Small intestine (tissue), 7 donors: Measurements from ENCODE around the gene GTF2F2. TPM values are rescaled to one million over a fixed set of nuclear protein-coding genes. Genes with fewer than 3 reads are reported as not detected.

Source experiments
- DNase-seq, 2 donors: peaks; one replicate each; pipeline versions ENCODE4 v3.0.0 to v3.0.0-alpha.2; 2013
- FAIRE-seq: peaks from 2 replicates; lab custom pipeline; 2012; peaks lifted over from hg19 to GRCh38; lab: Jason Lieb, UNC
- H3K27ac ChIP-seq, 3 donors: one replicate each; pipeline ENCODE4 v1.5.1; 2013; ENCODE audit warnings: low read length in 2 of 3, mild to moderate bottlenecking in 2 of 3, control low read depth in 1 of 3, inconsistent platforms in 1 of 3, low read depth in 1 of 3, moderate library complexity in 1 of 3
- H3K27me3 ChIP-seq, 3 donors: one replicate each; pipeline ENCODE4 v1.6.1; 2013; ENCODE audit warnings: low read length in 3 of 3, inconsistent platforms in 1 of 3; ENCODE audit not compliant: control insufficient read depth in 3 of 3, insufficient read depth in 3 of 3
- H3K36me3 ChIP-seq, 3 donors: one replicate each; pipeline ENCODE4 v1.6.1; 2013; ENCODE audit warnings: low read length in 3 of 3, inconsistent platforms in 1 of 3, low read depth in 1 of 3, mild to moderate bottlenecking in 1 of 3, moderate library complexity in 1 of 3; ENCODE audit not compliant: control insufficient read depth in 3 of 3, insufficient read depth in 2 of 3
- H3K4me1 ChIP-seq, 3 donors: one replicate each; pipeline ENCODE4 v1.6.1; 2013; ENCODE audit warnings: low read length in 2 of 3, inconsistent platforms in 1 of 3, low read depth in 1 of 3, mild to moderate bottlenecking in 1 of 3, moderate library complexity in 1 of 3; ENCODE audit not compliant: control insufficient read depth in 3 of 3, insufficient read depth in 2 of 3
- H3K4me3 ChIP-seq, 3 donors: one replicate each; pipeline ENCODE4 v1.5.1; 2013; ENCODE audit warnings: low read length in 3 of 3, control low read depth in 1 of 3, inconsistent platforms in 1 of 3, low read depth in 1 of 3, mild to moderate bottlenecking in 1 of 3, moderate library complexity in 1 of 3
- H3K9me3 ChIP-seq, 2 donors: one replicate each; pipeline ENCODE4 v1.6.1; 2013; ENCODE audit warnings: low read depth in 1 of 2, low read length in 1 of 2; ENCODE audit not compliant: control insufficient read depth in 2 of 2, insufficient read depth in 1 of 2
- WGBS, 3 donors: extraction: QIAGEN DNeasy Blood & Tissue Kit; methylation state at CpG; one replicate each; pipeline ENCODE4 v1.1.7; 2013; 5-methylcytosine and 5-hydroxymethylcytosine counted together
- polyA plus RNA-seq, 4 donors: library from polyadenylated mRNA; stranded (reverse) in 3 of 4; unstranded in 1 of 4; fragments of 200-250 nt in 3 of 4; fragments of 120-200 nt in 1 of 4; gene quantifications; one replicate each; pipeline versions ENCODE4 v1.2.1 to v1.2.3, GENCODE V29; 2013
- donor health status: healthy with polysubstance abuse.
- donor health status: control.
- donor health status: control.
- donor health status: Bipolar disorder and iron deficiency.
- donor health status: healthy.

GTF2F2 gene
- polyA plus RNA-seq, 4 donors: 11.6 to 18.9 (median 15.8) TPM

DNA sequence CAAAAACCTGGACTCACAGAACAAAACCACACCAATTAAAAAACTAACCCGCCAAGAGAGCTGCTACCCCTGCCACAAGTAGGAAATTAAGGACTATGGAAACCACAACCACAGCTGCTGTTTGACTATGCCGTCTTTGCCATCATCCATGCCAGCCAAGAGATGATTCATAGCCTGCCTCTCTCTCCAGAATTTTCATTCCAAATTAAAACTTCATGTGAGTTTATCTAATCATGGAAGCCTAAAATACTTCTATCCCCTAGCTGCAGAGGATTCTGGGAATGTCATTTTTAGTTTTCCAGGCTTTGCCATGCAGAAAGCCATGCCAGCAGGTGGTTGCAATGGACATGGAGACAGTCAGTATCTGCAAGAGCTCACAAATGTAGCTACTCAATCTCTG, 27.6 kb upstream of the GTF2F2 start:
- no peaks in the 10 kb centered on the region for H3K27me3 ChIP-seq
- H3K27ac ChIP-seq: no peak overlapping the region
- H3K36me3 ChIP-seq: no peaks in the 10 kb centered on the region
- WGBS, 3 donors: 54 to 85% (median 58%) methylated on average over 2 of the region's 2 CpGs
- no peak for FAIRE-seq
- H3K4me1 ChIP-seq: no peaks in the 10 kb centered on the region
- no peak for DNase-seq
- no peaks in the 10 kb centered on the region for H3K9me3 ChIP-seq
- H3K4me3 ChIP-seq: no peak overlapping the region

DNA sequence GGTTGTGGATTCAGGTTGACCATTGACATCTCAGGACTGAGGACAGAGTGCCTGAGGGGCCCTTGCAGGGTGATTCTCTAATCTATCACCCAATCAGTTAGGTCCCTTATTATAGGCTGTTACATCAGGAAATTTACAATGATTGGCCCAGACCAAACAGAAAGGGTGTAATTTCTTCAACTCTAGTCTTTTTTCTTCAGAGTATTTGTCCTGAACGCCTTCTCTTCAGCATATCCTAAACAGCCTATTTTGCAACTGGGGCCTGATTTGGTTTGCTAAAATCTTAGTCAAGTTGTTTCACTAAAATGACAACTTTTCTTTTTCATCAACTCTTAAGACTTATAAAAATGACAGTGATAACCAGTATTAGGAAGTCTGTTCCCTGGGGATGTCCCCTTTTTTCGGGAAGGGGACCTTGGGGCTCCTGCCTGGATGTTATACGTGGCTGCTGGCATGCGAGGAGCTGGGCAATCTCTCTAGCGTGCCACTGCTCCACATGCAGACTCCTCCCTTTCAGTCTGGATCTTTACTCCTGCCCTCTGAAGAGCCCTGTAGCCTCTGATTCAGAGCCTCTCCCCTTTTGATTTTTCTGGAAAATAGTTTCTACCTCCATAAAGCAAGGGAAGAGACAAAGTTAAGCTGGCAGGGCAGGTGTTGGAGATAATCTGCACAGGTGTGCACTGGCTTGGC, 19.6 kb upstream of the GTF2F2 start:
- no peaks in the 10 kb centered on the region for H3K9me3 ChIP-seq
- FAIRE-seq: no peak
- no peak overlapping the region for H3K4me3 ChIP-seq
- 88 to 91% (median 90%) methylated on average over 5 of the region's 5 CpGs for WGBS, 3 donors
- no peak for DNase-seq
- no peaks in the 10 kb centered on the region for H3K4me1 ChIP-seq
- H3K27me3 ChIP-seq: no peaks in the 10 kb centered on the region
- H3K27ac ChIP-seq: no peak overlapping the region
- H3K36me3 ChIP-seq: no peaks in the 10 kb centered on the region

DNA sequence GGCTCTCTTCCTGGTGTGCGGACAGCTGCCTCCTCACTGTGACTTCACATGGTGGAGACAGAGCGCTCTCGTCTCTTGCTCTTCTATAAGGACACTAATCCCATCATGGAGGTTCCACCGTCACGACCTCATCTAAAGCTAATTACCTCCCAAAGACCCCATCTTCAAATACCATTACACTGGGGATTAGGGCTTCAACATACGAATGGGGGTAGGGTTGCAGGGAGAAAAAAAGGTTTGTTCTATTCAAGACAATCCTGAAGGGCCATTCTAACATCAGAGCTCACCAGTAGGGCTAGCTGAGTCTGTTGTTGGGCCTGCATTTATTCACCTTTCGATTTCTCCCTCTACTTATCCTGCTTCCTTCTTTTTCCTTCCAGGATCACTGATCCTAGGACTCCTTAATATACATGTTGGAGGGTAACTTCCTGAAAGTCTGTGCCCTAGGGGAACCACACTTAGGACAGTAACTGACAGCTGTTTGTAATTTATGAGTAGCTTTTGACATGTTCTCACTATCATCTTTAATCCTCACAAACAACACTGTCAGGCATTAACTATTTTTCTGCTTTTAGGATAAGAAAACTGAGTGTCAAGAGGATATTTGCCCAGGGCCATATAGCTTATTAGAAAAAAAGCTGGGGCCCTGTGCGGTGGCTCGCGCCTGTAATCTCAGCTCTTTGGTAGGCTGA, 18.8 kb upstream of the GTF2F2 start:
- 90 to 93% (median 91%) methylated on average over 10 of the region's 10 CpGs for WGBS, 3 donors
- DNase-seq (no peak), FAIRE-seq (no peak)
- H3K4me3 ChIP-seq: no peak overlapping the region
- no peaks in the 10 kb centered on the region for H3K9me3 ChIP-seq
- no peak overlapping the region for H3K27ac ChIP-seq
- no peaks in the 10 kb centered on the region for H3K36me3 ChIP-seq
- H3K27me3 ChIP-seq: no peaks in the 10 kb centered on the region
- H3K4me1 ChIP-seq: no peaks in the 10 kb centered on the region

DNA sequence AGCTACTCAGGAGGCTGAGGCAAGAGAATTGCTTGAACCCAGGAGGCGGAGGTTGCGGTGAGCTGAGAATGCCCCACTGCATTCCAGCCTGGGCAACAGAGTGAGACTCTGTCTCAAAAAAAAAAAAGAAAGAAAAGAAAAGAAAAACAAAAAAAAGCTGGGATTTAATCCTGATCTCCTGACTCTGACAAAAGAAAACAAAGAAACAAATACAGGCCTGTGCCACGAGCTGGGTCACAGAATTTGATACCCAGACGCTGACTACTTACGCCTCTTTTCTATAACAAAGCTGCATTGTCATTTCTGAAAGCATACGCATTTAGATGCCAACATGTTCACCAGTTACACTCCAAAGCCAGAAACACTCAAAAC, 18.2 kb upstream of the GTF2F2 start:
- DNase-seq (no peak), FAIRE-seq (no peak)
- Histone ChIP-seq H3K27ac (no peak overlapping the region), H3K4me1 (no peaks in the 10 kb centered on the region), H3K9me3 (no peaks in the 10 kb centered on the region), H3K4me3 (no peak overlapping the region), H3K36me3 (no peaks in the 10 kb centered on the region), H3K27me3 (no peaks in the 10 kb centered on the region)
- 79 to 83% (median 83%) methylated on average over 6 of the region's 6 CpGs for WGBS, 3 donors

DNA sequence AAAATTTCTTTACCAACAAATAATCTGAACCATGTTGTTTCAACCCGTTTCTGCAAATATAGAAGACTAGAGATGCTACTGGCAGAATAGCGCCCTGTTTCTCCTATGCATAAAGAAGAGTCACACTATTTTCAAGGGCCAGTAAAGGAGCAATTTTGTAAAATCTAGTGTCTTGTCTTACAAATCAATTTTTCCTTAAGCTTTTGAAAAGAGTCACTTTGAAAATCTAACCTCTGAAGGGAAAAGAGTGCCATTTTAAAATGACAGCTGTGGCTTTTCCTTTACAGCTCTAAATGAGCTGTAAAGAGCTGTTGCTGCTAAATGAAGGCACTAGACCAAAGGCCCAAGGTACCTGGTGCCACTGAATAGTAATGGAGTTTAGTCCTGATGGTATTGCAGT, 16.9 kb upstream of the GTF2F2 start:
- DNase-seq: no peak
- Histone ChIP-seq H3K4me3 (no peak overlapping the region), H3K4me1 (no peaks in the 10 kb centered on the region), H3K9me3 (no peaks in the 10 kb centered on the region), H3K27ac (no peak overlapping the region), H3K36me3 (no peaks in the 10 kb centered on the region), H3K27me3 (peaks cover 0 to under 1% (median 0%) of the 10 kb centered on the region in 3 donors)
- no peak for FAIRE-seq
- WGBS, 3 donors: 73 to 78% (median 77%) methylated on average over 2 of the region's 2 CpGs

DNA sequence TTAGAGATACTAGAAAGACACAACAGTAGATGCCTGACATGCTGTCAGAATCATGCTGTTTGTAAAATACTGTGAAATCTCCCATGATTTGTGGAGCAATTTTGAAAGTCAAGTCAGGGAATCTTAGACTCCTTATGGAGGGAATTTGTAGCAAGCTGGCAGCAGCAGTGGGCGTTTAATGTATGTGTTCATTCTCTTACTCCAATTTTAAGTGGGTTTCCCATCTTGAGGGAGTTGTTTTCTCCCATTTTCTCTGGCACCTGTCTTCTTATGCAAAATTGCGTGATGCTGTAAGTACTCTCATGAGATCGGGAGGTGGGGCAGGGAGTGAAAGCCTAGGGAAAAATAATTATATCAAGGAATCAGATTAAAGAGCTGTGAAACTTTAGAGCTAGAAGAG, 16.0 kb upstream of the GTF2F2 start:
- DNase-seq (no peak), FAIRE-seq (no peak)
- Histone ChIP-seq H3K27me3 (peaks cover 0 to 2% (median 0%) of the 10 kb centered on the region in 3 donors), H3K27ac (no peak overlapping the region), H3K9me3 (no peaks in the 10 kb centered on the region), H3K4me1 (no peaks in the 10 kb centered on the region), H3K36me3 (no peaks in the 10 kb centered on the region), H3K4me3 (no peak overlapping the region)
- WGBS, 3 donors: 89 to 97% (median 89%) methylated on average over 3 of the region's 3 CpGs

DNA sequence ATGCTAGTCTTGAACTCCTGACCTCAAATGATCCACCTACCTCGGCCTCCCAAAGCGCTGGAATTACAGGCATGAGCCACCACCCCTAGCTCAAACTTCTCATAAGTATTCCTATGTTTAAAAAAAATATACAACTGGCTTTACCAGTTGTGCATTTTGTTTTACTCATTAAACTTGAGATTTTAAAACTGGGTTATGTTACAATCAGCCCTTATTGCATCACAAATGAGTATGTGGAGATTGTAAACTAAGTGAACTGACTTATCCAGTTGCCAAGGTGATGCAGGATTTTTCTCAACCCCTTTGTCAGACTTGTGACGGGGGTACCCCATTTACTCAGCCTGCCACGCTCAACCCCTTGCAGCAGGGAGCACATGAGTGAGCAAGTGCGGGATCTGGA, 14.4 kb upstream of the GTF2F2 start:
- WGBS, 3 donors: 91 to 94% (median 93%) methylated on average over 5 of the region's 5 CpGs
- DNase-seq: no peak
- Histone ChIP-seq H3K9me3 (no peaks in the 10 kb centered on the region), H3K4me1 (no peaks in the 10 kb centered on the region), H3K27me3 (peaks cover 0 to 2% (median 0%) of the 10 kb centered on the region in 3 donors), H3K4me3 (no peak overlapping the region), H3K36me3 (no peaks in the 10 kb centered on the region), H3K27ac (no peak overlapping the region)
- no peak for FAIRE-seq

DNA sequence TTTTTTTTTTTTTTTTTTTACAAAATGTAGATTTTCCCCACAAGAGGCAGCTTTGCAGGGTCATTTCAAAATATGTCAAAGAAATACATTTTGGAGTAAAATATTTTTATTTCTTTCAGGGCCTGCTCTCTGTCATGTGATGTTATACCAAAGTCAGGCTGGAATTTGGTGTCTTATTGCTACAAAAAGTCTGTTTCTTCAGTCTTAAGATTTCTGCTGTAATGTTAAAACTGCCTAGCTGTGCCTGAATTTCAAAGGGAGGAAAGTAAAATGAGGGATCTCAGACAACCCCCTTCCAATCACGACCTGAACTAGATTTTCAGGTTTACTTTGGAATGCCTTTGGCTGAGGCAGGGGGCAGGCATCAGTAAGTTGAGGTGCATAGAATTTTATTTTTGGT, 12.8 kb upstream of the GTF2F2 start:
- 30 to 37% (median 32%) methylated on average over 1 of the region's 1 CpG for WGBS, 3 donors
- Histone ChIP-seq H3K27ac (no peak overlapping the region), H3K27me3 (peaks cover 0 to 2% (median 0%) of the 10 kb centered on the region in 3 donors), H3K9me3 (no peaks in the 10 kb centered on the region), H3K36me3 (no peaks in the 10 kb centered on the region), H3K4me3 (no peak overlapping the region), H3K4me1 (no peaks in the 10 kb centered on the region)
- DNase-seq (no peak), FAIRE-seq (no peak)
